ENCODE data around the gene A4GNT. TPM values are rescaled to one million over a fixed set of nuclear protein-coding genes. Genes with fewer than 3 reads are reported as not detected.
"Not testable (repeated sequence)": the region's sequence is repeated elsewhere in the genome, so short reads cannot be mapped to it uniquely, and the experiment has no call there.

A4GNT gene
- total RNA-seq, 2 experiments from 2014 or later: not detected

DNA sequence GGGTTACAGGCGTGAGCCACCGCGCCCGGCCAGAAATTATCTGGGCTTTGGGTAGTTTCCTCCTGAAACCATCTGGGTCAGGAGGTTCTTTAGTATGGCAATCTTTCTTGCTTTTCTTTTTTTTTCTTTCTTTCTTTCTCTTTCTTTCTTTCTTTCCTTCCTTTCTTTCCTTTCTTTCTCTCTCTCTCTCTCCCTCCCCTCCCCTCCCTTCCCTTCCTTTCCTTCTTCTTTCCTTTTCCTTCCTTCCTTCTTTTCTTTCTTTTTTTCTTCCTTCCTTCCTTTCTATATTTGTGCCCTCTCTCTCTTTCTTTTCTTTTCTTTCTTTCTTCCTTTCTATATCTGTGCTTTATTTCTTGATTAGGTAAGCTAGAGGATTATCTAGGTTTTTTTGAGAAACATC lies 25.6 kb upstream of the A4GNT start:
- DNase-seq (no peak), ATAC-seq (ENCODE audit: poor library complexity) (no peak)
- ChIA-PET CTCF (no interaction called here), POLR2A (interaction anchor here (1.2 kb wide), 1 partner anchor 16 kb away, joined by 4 read pairs; no protein-coding TSS in a partner anchor)
- H3K4me1 ChIP-seq (ENCODE audit: insufficient read depth, low read length): no peaks in the 10 kb centered on the region
- H3K4me3 ChIP-seq (ENCODE audit: low read length): no peak overlapping the region
- H3K4me1 Mint-ChIP-seq (ENCODE audit: low read depth): no peaks in the 10 kb centered on the region
- intact Hi-C loops (cut with DNase I, micrococcal nuclease): no loop called here
- no peak overlapping the region for H3K27ac ChIP-seq (ENCODE audit: low read depth in 1 of 2, low read length in 2 of 2)
- peaks cover 9% of the 10 kb centered on the region for H3K9me3 Mint-ChIP-seq
- peaks cover 0 to 3% of the 10 kb centered on the region in 2 experiments for H3K9me3 ChIP-seq (ENCODE audit: control insufficient read depth in 1 of 2, insufficient read depth in 1 of 2, low read length in 2 of 2)
- H3K27me3 Mint-ChIP-seq: no peaks in the 10 kb centered on the region
- peaks cover 26% of the 10 kb centered on the region for H3K36me3 Mint-ChIP-seq (ENCODE audit: low read depth)
- TF ChIP-seq, protein P1, sequence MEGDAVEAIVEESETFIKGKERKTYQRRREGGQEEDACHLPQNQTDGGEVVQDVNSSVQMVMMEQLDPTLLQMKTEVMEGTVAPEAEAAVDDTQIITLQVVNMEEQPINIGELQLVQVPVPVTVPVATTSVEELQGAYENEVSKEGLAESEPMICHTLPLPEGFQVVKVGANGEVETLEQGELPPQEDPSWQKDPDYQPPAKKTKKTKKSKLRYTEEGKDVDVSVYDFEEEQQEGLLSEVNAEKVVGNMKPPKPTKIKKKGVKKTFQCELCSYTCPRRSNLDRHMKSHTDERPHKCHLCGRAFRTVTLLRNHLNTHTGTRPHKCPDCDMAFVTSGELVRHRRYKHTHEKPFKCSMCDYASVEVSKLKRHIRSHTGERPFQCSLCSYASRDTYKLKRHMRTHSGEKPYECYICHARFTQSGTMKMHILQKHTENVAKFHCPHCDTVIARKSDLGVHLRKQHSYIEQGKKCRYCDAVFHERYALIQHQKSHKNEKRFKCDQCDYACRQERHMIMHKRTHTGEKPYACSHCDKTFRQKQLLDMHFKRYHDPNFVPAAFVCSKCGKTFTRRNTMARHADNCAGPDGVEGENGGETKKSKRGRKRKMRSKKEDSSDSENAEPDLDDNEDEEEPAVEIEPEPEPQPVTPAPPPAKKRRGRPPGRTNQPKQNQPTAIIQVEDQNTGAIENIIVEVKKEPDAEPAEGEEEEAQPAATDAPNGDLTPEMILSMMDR (IDR thresholded peaks at IDR 0.05): no peak
- no peak overlapping the region for H3K27ac Mint-ChIP-seq
- H3K36me3 ChIP-seq (ENCODE audit: insufficient read depth, low read length): peaks cover 23% of the 10 kb centered on the region
- no peaks in the 10 kb centered on the region for H3K27me3 ChIP-seq (ENCODE audit: control insufficient read depth in 1 of 2, insufficient read depth in 2 of 2, low read length in 2 of 2)
- no peak overlapping the region for H3K4me3 Mint-ChIP-seq

DNA sequence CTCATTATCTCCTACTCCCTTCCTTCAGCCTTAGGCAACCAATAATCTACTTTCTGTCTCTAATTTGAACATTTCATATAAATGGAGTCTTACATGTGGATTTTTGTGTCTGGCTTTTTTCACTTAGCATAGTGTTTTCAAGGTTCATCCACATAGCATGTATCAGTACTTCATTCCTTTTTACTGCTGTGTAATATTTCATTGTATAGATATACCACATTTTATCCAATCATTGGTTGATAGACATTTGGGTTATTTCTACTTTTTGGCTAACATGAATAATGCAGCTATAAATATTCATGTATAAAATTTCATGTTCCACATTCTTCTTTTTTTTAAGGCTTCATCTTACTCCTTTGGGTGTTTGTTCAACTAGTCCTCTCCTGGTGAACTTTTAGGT lies 22.3 kb upstream of the A4GNT start:
- H3K4me1 ChIP-seq (ENCODE audit: insufficient read depth, low read length): no peaks in the 10 kb centered on the region
- no peak overlapping the region for H3K27ac ChIP-seq (ENCODE audit: low read depth in 1 of 2, low read length in 2 of 2)
- Mint-ChIP-seq H3K4me3 (no peak overlapping the region), H3K36me3 (ENCODE audit: low read depth) (no peaks in the 10 kb centered on the region), H3K9me3 (peaks cover 9% of the 10 kb centered on the region), H3K27ac (no peak overlapping the region), H3K4me1 (ENCODE audit: low read depth) (no peaks in the 10 kb centered on the region), H3K27me3 (no peaks in the 10 kb centered on the region)
- no peak for DNase-seq
- H3K9me3 ChIP-seq (ENCODE audit: control insufficient read depth in 1 of 2, insufficient read depth in 1 of 2, low read length in 2 of 2): peaks cover 0 to 3% of the 10 kb centered on the region in 2 experiments
- H3K4me3 ChIP-seq (ENCODE audit: low read length): no peak overlapping the region
- intact Hi-C loops (cut with DNase I, micrococcal nuclease): no loop called here
- no peaks in the 10 kb centered on the region for H3K36me3 ChIP-seq (ENCODE audit: insufficient read depth, low read length)
- no peaks in the 10 kb centered on the region for H3K27me3 ChIP-seq (ENCODE audit: control insufficient read depth in 1 of 2, insufficient read depth in 2 of 2, low read length in 2 of 2)
- ChIA-PET CTCF (no interaction called here), POLR2A (no interaction called here)
- no peak for ATAC-seq (ENCODE audit: poor library complexity)
- TF ChIP-seq, protein P1 (IDR thresholded peaks at IDR 0.05): no peak

DNA sequence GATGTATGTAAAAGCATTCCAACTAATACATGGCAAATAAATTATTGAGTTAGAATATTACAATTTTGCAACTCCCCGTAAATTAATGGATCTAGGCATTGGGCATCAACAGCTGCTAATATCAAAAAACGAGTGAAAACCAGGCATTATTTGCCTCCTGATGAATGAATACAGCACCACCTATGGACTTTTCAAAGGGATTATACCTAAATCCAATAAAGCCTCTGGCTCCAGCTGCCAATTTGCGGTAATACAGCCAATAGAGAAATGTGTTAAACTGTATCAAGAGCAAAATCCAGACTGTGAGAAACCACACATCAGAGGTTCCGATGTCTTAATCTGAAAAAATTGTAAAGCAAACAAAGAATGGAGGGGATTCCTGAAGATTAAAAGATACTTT lies 16.3 kb upstream of the A4GNT start:
- ChIA-PET CTCF (no interaction called here), POLR2A (no interaction called here)
- TF ChIP-seq, protein P1 (IDR thresholded peaks at IDR 0.05): no peak
- Histone ChIP-seq H3K9me3 (ENCODE audit: control insufficient read depth in 1 of 2, insufficient read depth in 1 of 2, low read length in 2 of 2) (peaks cover 0 to 1% of the 10 kb centered on the region in 2 experiments), H3K36me3 (ENCODE audit: insufficient read depth, low read length) (no peaks in the 10 kb centered on the region), H3K4me3 (ENCODE audit: low read length) (no peak overlapping the region), H3K4me1 (ENCODE audit: insufficient read depth, low read length) (no peaks in the 10 kb centered on the region), H3K27me3 (ENCODE audit: control insufficient read depth in 1 of 2, insufficient read depth in 2 of 2, low read length in 2 of 2) (no peaks in the 10 kb centered on the region), H3K27ac (ENCODE audit: low read depth in 1 of 2, low read length in 2 of 2) (no peak overlapping the region)
- Mint-ChIP-seq H3K4me3 (no peak overlapping the region), H3K27ac (no peak overlapping the region), H3K9me3 (peaks cover 3% of the 10 kb centered on the region), H3K27me3 (peaks cover 5% of the 10 kb centered on the region), H3K36me3 (ENCODE audit: low read depth) (no peaks in the 10 kb centered on the region), H3K4me1 (ENCODE audit: low read depth) (no peaks in the 10 kb centered on the region)
- ATAC-seq (ENCODE audit: poor library complexity): no peak
- intact Hi-C loops (cut with DNase I, micrococcal nuclease): no loop called here
- no peak for DNase-seq

DNA sequence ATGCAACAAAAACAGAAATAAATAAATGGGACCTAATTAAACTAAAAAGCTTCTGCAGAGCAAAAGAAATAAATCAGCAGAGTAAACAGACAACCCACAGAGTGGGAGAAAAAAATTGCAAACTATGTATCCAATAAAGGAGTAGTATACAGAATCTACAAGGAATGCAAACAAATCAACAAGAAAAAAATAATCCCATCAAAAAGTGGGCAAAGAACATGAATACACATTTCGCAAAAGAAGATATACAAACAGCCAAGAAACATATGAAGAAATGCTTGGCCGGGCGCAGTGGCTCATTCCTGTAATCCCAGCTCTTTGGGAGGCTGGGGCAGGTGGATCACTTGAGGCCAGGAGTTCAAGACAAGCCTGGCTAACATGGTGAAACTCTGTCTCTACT lies 10.0 kb upstream of the A4GNT start:
- H3K27me3 ChIP-seq (ENCODE audit: control insufficient read depth in 1 of 2, insufficient read depth in 2 of 2, low read length in 2 of 2); CTCF ChIA-PET; H3K4me3 ChIP-seq (ENCODE audit: low read length); H3K9me3 ChIP-seq (ENCODE audit: control insufficient read depth in 1 of 2, insufficient read depth in 1 of 2, low read length in 2 of 2); H3K27ac ChIP-seq (ENCODE audit: low read depth in 1 of 2, low read length in 2 of 2); DNase-seq; intact Hi-C loops (cut with DNase I, micrococcal nuclease); H3K4me3 Mint-ChIP-seq; H3K36me3 Mint-ChIP-seq (ENCODE audit: low read depth); H3K4me1 ChIP-seq (ENCODE audit: insufficient read depth, low read length); H3K27ac Mint-ChIP-seq; H3K4me1 Mint-ChIP-seq (ENCODE audit: low read depth); H3K9me3 Mint-ChIP-seq; ATAC-seq (ENCODE audit: poor library complexity); POLR2A ChIA-PET; H3K36me3 ChIP-seq (ENCODE audit: insufficient read depth, low read length): not testable (repeated sequence)
- H3K27me3 Mint-ChIP-seq: peaks cover 35% of the 10 kb centered on the region

All from CD4-positive, alpha-beta T cell (primary cell).